ENCODE results near the gene VPS37B.

GRCh38 chr12:122852336-122853275 is 43.3 kb downstream of the VPS37B start:
- TF ChIP-seq CTCF (IDR thresholded peaks at IDR 0.05) (no peak), POLR2AphosphoS5 (IDR thresholded peaks at IDR 0.05) (no peak)

Data from gastroesophageal sphincter (tissue), 3 donors.